KOPT-K1 (cell line): ENCODE measurements around the gene MAGI2.
"Not testable (repeated sequence)": the region's sequence is repeated elsewhere in the genome, so short reads cannot be mapped to it uniquely, and the experiment has no call there.

Experiments
- H3K27ac ChIP-seq: fragments of 200-600 bp; sonication (generic); 2 replicates; pipeline ENCODE4 v1.5.1; 2016; ENCODE audit warnings: antibody characterized with exemption, mild to moderate bottlenecking, low read depth, low read length; ENCODE audit not compliant: poor library complexity, severe bottlenecking
- H3K36me3 ChIP-seq: fragments of 200-600 bp; sonication (generic); 2 replicates; pipeline ENCODE4 v1.5.1; 2017; ENCODE audit warnings: antibody characterized with exemption, mild to moderate bottlenecking, low read length, moderate library complexity; ENCODE audit not compliant: insufficient read depth
- H3K9me3 ChIP-seq: fragments of 200-600 bp; sonication (generic); 2 replicates; pipeline ENCODE4 v1.5.1; 2017; ENCODE audit warnings: antibody characterized with exemption, low read length, mild to moderate bottlenecking; ENCODE audit not compliant: insufficient read depth, poor library complexity, severe bottlenecking

The MAGI2 gene

DNA sequence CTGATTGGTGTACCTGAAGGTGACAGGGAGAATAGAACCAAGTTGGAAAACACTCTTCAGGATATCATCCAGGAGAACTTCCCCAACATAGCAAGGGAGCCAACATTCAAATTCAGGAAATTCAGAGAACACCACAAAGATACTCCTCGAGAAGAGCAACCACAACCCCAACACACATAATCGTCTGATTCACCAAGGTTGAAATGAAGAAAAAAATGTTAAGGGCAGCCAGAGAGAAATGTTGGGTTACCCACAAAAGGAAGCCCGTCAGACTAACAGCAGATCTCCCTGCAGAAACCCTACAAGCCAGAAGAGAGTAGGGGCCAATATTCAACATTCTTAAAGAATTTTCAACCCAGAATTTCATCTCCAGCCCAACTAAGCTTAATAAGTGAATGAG lies 1164.0 kb downstream of the MAGI2 start:
- H3K9me3 ChIP-seq, H3K36me3 ChIP-seq, H3K27ac ChIP-seq: not testable (repeated sequence)

DNA sequence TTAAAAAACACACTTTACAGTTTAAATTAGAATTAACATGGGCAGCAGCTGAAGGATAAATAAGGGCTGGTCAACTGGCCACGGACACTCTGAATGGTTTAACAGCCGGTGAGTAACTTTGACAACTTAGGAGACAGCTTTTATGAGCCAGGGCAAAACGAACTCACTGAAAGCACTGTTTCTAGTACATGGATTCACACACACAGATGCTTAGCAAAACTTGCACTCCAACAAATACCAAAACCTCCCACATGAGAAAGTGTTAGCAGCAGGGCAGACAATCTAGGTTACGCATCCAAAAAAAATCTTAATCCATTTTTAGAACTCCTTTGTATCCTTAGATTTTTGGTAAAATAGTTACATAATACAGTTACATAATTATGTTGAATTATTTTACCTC lies 1168.5 kb downstream of the MAGI2 start:
- H3K27ac ChIP-seq = no peak overlapping the region
- H3K9me3 ChIP-seq = no peaks in the 10 kb centered on the region
- H3K36me3 ChIP-seq = no peaks in the 10 kb centered on the region

DNA sequence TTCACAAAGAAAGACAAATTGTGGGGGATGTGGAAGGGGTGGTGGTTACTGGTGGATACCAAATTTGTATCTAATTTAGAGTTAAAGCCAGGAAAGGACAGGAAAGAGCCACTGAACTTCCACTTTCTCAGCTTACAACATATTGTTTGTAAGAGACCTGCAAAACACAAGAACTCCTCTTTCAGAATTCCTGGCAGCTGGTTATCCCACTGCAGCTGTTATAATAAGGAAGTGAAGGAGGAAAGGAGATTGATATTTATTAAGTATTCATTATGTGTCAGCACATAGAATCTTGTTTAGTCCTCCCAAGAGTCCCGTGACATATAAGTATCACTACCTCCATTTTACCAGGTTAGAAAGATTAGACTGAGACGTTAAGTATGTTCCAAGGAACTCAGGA lies 1173.2 kb downstream of the MAGI2 start:
- H3K9me3 ChIP-seq = no peaks in the 10 kb centered on the region
- H3K36me3 ChIP-seq = no peaks in the 10 kb centered on the region
- H3K27ac ChIP-seq = no peak overlapping the region

DNA sequence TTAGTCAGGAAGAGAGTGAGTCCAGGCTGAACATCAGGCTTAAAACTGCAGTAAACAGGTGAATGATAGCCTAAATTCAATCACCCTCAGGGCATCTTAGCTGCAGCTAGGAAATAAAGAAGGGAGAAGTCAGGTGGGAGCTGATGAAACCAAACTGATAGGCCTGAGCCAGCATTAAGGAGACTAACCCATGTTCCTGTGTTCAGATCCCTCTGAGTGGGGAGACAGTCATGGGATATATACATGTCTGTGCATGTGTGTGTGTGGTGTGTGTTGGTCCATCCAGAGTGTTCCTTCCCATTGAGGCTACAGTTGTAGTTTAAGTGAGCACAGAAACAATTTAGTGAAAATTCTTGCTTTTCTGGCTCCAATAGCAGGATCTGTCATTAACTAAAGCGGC lies 1174.0 kb downstream of the MAGI2 start:
- Histone ChIP-seq H3K36me3 (no peaks in the 10 kb centered on the region), H3K27ac (no peak overlapping the region), H3K9me3 (no peaks in the 10 kb centered on the region)

DNA sequence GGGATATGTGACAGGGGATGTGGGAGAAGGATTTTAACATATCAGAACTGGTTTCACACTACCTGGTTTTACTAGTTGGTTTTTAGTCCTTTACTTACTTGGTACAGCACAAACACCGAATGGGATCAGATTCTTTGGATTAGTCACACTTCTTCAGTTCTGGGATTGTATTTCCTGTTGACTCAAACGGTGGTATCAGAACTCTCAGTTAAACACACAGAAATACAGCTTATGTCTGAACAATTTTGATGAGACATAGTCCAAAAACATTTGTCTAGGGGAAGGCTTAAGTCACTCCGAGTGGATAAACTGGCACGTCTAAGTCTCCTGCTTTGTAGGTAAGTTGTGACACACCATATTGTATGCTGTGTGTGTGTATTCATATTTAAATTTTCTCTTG lies 1174.4 kb downstream of the MAGI2 start:
- no peaks in the 10 kb centered on the region for H3K9me3 ChIP-seq
- no peaks in the 10 kb centered on the region for H3K36me3 ChIP-seq
- no peak overlapping the region for H3K27ac ChIP-seq

DNA sequence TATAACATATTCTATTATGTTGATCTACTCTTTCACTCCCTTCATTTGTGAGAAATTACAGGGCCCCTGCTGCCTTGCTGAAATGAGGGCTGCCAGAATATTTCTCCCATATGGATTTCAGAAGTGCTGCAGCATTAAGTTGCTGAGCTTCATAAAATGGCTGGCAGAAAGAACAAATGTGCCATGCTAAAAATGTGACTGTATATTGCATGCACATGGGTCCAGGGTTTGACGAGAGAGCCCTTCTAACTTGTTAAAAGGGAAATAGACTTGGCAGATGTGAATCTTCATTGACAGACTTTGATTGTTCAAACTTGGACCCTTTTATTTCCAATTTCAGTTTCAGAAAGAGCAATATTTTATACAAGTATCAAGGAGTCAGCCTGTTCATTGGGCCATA lies 1186.3 kb downstream of the MAGI2 start:
- H3K36me3 ChIP-seq = no peaks in the 10 kb centered on the region
- H3K9me3 ChIP-seq = no peaks in the 10 kb centered on the region
- no peak overlapping the region for H3K27ac ChIP-seq

DNA sequence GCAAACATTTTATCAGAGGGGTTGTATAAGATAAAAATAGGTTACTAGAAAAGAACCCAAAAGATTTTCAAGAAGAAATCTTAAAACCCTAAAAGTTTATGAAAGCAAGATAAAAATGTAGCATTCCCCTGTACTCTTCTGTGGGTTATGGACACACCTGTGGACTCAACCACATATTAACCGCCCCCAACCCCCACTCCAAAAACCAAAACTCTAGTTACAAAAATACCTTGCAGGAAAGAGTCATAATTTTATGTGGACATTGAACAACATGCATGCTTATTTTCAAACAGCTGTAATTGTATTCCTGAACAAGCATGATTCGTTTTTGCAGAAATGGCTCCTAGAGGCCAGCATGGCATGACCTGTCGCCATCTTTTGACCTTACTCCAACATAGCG lies 1188.0 kb downstream of the MAGI2 start:
- Histone ChIP-seq H3K9me3 (no peaks in the 10 kb centered on the region), H3K36me3 (no peaks in the 10 kb centered on the region), H3K27ac (no peak overlapping the region)

DNA sequence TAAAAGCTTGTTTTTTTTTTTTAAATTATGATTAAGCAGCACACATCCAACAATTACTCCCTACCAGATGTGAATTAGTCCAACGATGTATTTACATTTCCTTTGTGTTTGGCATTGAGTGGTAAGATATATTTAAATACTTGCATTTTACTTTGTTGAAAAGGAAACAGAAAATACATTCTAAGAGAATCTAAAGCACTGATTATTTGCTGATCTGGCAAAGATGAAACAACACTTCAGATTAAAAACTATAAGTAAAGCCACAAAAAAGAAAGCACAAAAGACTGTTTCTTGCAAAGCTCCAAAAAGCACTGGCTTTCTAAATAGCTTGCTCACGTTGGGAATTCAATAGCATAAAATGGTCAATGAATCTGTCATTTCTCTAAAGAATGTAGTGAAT lies 1188.4 kb downstream of the MAGI2 start:
- H3K9me3 ChIP-seq = no peaks in the 10 kb centered on the region
- H3K36me3 ChIP-seq = no peaks in the 10 kb centered on the region
- no peak overlapping the region for H3K27ac ChIP-seq

DNA sequence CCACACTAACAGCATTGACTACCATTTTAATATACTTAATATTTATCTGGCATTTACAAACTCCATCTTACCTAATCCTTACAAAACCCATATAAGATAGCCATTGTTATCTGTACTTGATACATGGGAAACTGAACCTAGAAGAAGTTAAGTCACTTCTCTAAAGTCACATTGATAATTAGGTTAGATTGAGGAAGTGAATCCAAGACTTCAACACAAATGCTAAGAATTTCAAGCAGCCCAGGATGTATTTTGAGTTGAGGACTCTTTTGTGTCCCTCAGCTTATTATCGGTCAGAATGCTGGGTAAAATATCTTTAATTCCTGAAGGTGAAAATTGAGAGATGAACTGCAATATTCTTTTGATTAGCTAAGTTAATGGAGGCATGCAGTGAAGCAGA lies 1189.4 kb downstream of the MAGI2 start:
- Histone ChIP-seq H3K9me3 (no peaks in the 10 kb centered on the region), H3K27ac (no peak overlapping the region), H3K36me3 (no peaks in the 10 kb centered on the region)

DNA sequence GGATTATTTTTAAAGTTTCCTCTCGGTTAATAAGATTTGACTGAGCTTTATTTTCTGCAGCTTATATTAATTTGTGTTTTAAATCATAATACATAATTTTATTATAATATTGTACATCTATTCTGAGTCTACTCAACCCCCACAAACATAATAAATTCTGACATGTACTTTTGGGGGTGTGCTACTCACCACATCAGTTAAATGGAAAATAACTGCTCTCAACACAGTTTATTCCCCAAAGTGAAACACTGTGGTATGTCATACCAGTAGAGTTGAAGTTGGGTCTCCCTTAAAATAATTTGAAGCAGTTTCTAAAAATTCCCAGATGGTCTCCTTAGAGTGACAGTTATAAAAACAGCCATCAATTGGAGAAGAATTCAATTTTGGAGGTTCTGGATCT lies 1191.7 kb downstream of the MAGI2 start:
- no peaks in the 10 kb centered on the region for H3K9me3 ChIP-seq
- no peaks in the 10 kb centered on the region for H3K36me3 ChIP-seq
- H3K27ac ChIP-seq = no peak overlapping the region

DNA sequence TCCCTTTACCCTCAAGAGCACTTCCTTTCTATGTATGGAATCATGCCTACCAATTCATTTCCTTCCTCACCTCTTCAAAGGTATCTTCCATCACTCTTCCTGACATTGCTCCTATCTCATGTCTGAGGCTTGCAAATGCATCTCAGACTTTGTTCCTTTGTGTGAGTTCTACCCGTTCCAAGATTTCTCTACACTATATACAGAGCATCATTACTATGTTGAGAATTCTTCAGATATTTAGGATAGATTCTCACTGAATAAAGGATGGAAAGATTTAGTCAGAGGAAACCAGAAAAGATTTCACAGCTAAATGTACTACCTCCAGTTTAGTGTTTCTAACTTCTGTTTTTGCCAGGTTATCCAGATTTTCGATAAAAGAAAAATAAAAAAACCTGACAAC lies 1192.2 kb downstream of the MAGI2 start:
- H3K36me3 ChIP-seq = no peaks in the 10 kb centered on the region
- no peak overlapping the region for H3K27ac ChIP-seq
- no peaks in the 10 kb centered on the region for H3K9me3 ChIP-seq

DNA sequence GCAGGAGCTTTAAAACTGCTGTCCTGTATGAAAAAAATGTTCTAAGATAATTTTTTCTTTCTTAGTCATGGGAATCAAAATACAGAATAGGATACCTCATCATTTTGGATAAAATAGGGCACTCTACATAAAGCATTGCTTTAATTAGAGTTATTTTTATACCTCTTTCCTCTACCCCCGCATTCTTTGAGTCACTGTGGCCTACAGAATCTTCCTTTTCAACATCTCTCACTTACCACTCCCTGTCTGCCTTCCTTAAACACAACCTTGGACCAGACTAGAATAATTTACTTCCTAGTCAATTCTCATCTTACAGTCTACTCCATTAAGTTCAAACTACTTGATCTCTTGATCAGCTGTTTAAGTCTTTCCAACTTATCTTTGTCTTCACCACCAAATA lies 1192.6 kb downstream of the MAGI2 start:
- H3K9me3 ChIP-seq = no peaks in the 10 kb centered on the region
- H3K36me3 ChIP-seq = no peaks in the 10 kb centered on the region
- no peak overlapping the region for H3K27ac ChIP-seq

DNA sequence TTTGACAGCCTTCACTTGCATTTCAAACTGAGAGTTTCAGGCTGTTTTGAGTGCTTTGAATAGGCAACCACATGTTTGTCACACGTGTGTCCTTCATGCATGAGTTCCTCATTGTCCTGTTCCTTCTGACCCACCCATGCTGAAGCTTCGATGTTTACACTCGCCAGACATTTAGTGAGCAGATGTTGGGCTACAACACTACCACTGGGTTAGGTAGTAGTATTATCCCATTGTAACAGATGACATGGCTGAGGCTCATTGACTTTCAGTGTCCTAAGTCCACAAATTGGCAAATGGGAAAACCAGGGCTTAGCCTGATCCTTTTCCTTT lies 1198.8 kb downstream of the MAGI2 start:
- Histone ChIP-seq H3K27ac (no peak overlapping the region), H3K9me3 (no peaks in the 10 kb centered on the region), H3K36me3 (no peaks in the 10 kb centered on the region)

DNA sequence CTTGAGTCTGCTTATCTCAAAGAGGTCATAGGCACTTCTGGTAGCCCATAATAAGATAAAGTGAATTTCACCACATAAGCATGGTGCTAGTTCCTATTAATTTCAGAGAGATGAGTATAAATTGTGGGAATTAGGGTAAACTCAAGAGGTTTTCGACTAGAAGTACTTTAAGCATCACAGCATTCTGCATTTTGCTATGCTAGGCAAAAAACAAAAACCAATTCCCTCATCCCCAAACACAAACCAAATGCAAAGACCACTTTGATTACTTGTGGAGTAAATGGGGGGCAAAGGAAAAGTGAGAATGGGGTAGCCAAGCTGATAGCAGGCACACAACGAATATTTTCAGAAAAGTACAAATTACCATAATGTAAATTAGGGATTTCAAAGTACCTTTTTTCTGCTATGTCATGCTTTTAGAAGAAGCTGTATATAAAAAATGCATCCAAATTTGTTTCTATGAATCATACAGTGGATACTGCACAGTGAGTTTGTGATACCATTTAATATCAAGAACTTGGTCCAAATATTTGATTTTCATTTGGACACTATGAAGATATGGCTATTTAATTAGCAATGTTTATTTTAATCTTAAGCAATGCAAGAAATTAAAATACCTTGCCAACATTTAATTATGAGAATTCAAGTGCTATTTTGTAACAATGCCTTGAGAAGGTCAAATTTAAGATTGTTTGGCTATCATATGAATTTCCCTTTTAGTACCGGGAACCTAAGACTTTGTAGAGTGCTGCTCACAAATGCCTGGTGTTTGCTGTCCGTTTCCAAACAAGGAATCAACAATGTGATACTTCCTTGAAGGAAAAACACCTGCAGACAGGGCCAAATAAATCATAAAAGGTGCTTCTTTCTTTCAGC lies 1199.4 kb downstream of the MAGI2 start:
- H3K27ac ChIP-seq = no peak overlapping the region
- no peaks in the 10 kb centered on the region for H3K36me3 ChIP-seq
- no peaks in the 10 kb centered on the region for H3K9me3 ChIP-seq

DNA sequence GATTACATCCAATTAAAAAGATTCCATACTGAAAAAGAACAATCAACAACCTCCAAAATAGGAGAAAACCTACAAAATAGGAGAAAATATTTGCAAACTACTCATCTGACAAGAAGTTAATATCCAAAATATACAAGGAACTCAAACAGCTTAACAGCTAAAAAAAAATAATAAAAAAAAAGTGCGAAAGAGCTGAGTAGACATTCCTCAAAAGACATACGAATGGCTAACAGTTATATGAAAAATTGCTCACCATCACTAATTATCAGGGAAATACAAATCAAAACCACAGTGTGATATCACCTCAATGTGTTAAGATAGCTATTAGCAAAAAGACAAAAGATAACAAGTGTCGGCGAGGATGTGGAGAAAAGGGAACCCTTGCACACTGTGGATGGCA lies 1204.6 kb downstream of the MAGI2 start:
- no peak overlapping the region for H3K27ac ChIP-seq
- no peaks in the 10 kb centered on the region for H3K36me3 ChIP-seq
- no peaks in the 10 kb centered on the region for H3K9me3 ChIP-seq

DNA sequence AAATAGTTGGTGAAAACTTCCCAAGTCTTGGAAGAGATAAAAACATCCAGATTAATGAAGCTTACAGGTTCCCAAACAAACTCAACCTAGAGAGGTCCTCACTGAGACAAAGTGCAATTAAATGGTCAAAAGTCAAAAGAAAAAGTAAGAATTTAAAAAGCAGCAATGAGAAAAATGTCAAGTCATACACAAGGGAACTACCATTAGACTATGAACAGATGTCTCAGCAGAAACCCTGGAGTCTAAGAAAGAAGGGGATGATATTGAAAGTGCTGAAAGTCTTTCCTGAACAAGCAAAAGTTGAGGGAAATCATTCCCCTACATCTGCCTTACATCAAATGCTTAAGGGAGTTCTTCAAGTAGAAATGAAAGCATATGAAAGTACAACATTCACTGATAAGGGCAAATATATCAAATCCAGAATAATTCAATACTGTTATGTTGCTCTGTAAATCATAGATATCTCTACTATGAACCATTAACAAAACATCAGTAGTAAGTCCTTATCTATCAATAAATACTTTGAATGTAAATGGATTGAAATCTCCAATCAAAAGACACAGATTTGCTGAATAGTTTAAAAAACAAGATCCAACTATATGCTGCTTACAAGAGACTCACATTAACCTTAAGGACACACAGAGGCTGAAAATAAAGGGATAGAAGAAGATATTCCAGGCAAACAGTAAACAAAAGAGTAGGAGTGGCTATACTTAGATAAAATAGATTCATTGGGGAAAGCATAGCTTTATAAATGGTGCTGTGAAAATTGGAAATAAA lies 1205.4 kb downstream of the MAGI2 start:
- no peaks in the 10 kb centered on the region for H3K9me3 ChIP-seq
- H3K36me3 ChIP-seq = no peaks in the 10 kb centered on the region
- H3K27ac ChIP-seq = no peak overlapping the region
